PC-9 (cell line): ENCODE data around the gene HACD2.

Experiments used
- EZH2 ChIP-seq: fragments of 200-600 bp; sonication (generic); IDR thresholded peaks from 2 replicates; pipeline ENCODE4 v1.8.0; 2017; ENCODE audit warnings: antibody characterized with exemption, low read depth
- TF ChIP-seq, protein P1 (sequence below): fragments of 200-600 bp; sonication (generic); conservative IDR thresholded peaks from 2 replicates; pipeline ENCODE4 v1.6.1; 2017; ENCODE audit warnings: mixed run types, antibody characterized with exemption, mild to moderate bottlenecking, moderate library complexity

DNA sequence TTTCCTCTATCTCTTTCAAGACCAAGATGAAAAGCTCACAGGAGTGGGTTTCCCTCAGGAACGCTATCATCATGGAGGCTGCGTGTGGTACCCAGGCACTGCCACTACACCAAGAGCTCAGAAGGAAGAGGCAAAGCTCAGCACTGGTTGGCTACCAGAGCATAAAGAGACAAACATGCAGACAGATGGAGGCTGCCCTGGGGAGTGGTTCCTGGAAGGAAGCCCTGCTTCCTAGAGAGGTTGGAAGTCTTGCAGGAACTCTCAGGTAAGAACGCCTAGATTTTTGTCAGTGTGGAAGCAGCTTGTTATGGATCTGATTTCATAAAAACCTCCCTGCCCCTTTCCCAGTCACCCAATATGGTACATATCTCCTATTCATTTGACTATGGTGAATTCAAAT, 86.1 kb downstream of the HACD2 start:
- no peak for TF ChIP-seq EZH2
- TF ChIP-seq, protein P1, sequence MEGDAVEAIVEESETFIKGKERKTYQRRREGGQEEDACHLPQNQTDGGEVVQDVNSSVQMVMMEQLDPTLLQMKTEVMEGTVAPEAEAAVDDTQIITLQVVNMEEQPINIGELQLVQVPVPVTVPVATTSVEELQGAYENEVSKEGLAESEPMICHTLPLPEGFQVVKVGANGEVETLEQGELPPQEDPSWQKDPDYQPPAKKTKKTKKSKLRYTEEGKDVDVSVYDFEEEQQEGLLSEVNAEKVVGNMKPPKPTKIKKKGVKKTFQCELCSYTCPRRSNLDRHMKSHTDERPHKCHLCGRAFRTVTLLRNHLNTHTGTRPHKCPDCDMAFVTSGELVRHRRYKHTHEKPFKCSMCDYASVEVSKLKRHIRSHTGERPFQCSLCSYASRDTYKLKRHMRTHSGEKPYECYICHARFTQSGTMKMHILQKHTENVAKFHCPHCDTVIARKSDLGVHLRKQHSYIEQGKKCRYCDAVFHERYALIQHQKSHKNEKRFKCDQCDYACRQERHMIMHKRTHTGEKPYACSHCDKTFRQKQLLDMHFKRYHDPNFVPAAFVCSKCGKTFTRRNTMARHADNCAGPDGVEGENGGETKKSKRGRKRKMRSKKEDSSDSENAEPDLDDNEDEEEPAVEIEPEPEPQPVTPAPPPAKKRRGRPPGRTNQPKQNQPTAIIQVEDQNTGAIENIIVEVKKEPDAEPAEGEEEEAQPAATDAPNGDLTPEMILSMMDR, result no peak
